ENCODE measurements around the gene ASIC2.

- TF ChIP-seq FOS (IDR thresholded peaks at IDR 0.05; ENCODE audit: borderline replicate concordance, insufficient read depth, low read length) (no peak), EZH2 (IDR thresholded peaks at IDR 0.05; ENCODE audit: borderline replicate concordance, low read depth, low read length, severe bottlenecking) (no peak), JUN (IDR thresholded peaks at IDR 0.05; ENCODE audit: borderline replicate concordance, insufficient read depth, insufficient read length, low read depth) (no peak)
These were observed 177.7 kb downstream of the ASIC2 start for GRCh38 chr17:33115366-33115765.

Measured in endothelial cell of umbilical vein (primary cell).